ENCODE measurements around the gene TMEM163. TPM values are rescaled to one million over a fixed set of nuclear protein-coding genes. Genes with fewer than 3 reads are reported as not detected.

Gene TMEM163
- total RNA-seq, 6 donors from 2014 or later, result 19.3 to 71.6 (median 26.7) TPM

- H3K4me3 ChIP-seq, result no peak overlapping the region
- no peaks in the 10 kb centered on the region for H3K9me3 ChIP-seq
- DNase-seq, result no peak
- ATAC-seq (ENCODE audit: low FRiP score in 2 of 2), result no peak
- peaks cover 0 to 6% (median 1%) of the 10 kb centered on the region in 4 donors for H3K4me1 ChIP-seq
- H3K36me3 ChIP-seq, result no peaks in the 10 kb centered on the region
- H3K27me3 ChIP-seq, result no peaks in the 10 kb centered on the region
- 92 to 100% methylated on average over 3 to 11 of the region's 11 CpGs for WGBS, 2 donors
- TF ChIP-seq EP300 (IDR thresholded peaks at IDR 0.05) (no peak), POLR2A (IDR thresholded peaks at IDR 0.05) (no peak), CTCF (IDR thresholded peaks at IDR 0.05) (no peak), POLR2AphosphoS5 (IDR thresholded peaks at IDR 0.05) (no peak)
- no peak overlapping the region for H3K27ac ChIP-seq
Observed at GRCh38 chr2:134462791-134463698, 255.8 kb downstream of the TMEM163 start.

GRCh38 chr2:134462275-134462674 lies 256.5 kb downstream of the TMEM163 start:
- peaks cover 0 to 2% (median 0%) of the 10 kb centered on the region in 4 donors for H3K36me3 ChIP-seq
- no peak for ATAC-seq (ENCODE audit: low FRiP score in 2 of 2)
- DNase-seq, result no peak
- TF ChIP-seq EP300 (IDR thresholded peaks at IDR 0.05) (no peak), CTCF (IDR thresholded peaks at IDR 0.05) (no peak), POLR2A (IDR thresholded peaks at IDR 0.05) (no peak), POLR2AphosphoS5 (IDR thresholded peaks at IDR 0.05) (no peak)
- no peak overlapping the region for H3K27ac ChIP-seq
- WGBS, 2 donors, result 92 to 96% methylated on average over 6 of the region's 6 CpGs
- H3K4me1 ChIP-seq, result peaks cover 0 to 6% (median 3%) of the 10 kb centered on the region in 4 donors
- H3K27me3 ChIP-seq, result no peaks in the 10 kb centered on the region
- no peaks in the 10 kb centered on the region for H3K9me3 ChIP-seq
- H3K4me3 ChIP-seq, result no peak overlapping the region

GRCh38 chr2:134461511-134461910 lies 257.3 kb downstream of the TMEM163 start:
- peak in 1 of 2 donors; percentile 45 for DNase-seq
- 44 to 53% methylated on average over 3 to 6 of the region's 6 CpGs for WGBS, 2 donors

GRCh38 chr2:134460583-134460998 lies 258.2 kb downstream of the TMEM163 start:
- Histone ChIP-seq H3K9me3 (no peaks in the 10 kb centered on the region), H3K27ac (no peak overlapping the region), H3K4me3 (no peak overlapping the region), H3K27me3 (no peaks in the 10 kb centered on the region), H3K36me3 (peaks cover 0 to 3% (median 1%) of the 10 kb centered on the region in 4 donors), H3K4me1 (peaks cover 0 to 6% (median 3%) of the 10 kb centered on the region in 4 donors)
- TF ChIP-seq POLR2AphosphoS5 (IDR thresholded peaks at IDR 0.05) (no peak), CTCF (IDR thresholded peaks at IDR 0.05) (peak in 5 of 6 experiments; percentile 38 to 66 (median 61))
- DNase-seq (peak; percentile 59 to 78), ATAC-seq (ENCODE audit: low FRiP score in 2 of 2) (peak in 1 of 2 donors; percentile 42)
- 68 to 100% methylated on average over 3 to 8 of the region's 8 CpGs for WGBS, 2 donors

More at GRCh38 chr2:134461511-134461910, 257.3 kb downstream of the TMEM163 start:
- peak in 1 of 2 donors; percentile 24 for ATAC-seq (ENCODE audit: low FRiP score in 2 of 2)
- Histone ChIP-seq H3K9me3 (no peaks in the 10 kb centered on the region), H3K27ac (no peak overlapping the region), H3K4me3 (no peak overlapping the region), H3K27me3 (no peaks in the 10 kb centered on the region), H3K4me1 (peaks cover 0 to 6% (median 3%) of the 10 kb centered on the region in 4 donors), H3K36me3 (peaks cover 0 to 3% (median 0%) of the 10 kb centered on the region in 4 donors)
- TF ChIP-seq POLR2AphosphoS5 (IDR thresholded peaks at IDR 0.05) (no peak), CTCF (IDR thresholded peaks at IDR 0.05) (no peak), EP300 (IDR thresholded peaks at IDR 0.05) (no peak), POLR2A (IDR thresholded peaks at IDR 0.05) (no peak)
